COLO829 (cell line): ENCODE results near the gene REN.

Source experiments
- DNase-seq: peaks from one replicate; pipeline ENCODE4 v3.0.0; 2012; ENCODE audit warnings: low spot score

The REN gene

DNA sequence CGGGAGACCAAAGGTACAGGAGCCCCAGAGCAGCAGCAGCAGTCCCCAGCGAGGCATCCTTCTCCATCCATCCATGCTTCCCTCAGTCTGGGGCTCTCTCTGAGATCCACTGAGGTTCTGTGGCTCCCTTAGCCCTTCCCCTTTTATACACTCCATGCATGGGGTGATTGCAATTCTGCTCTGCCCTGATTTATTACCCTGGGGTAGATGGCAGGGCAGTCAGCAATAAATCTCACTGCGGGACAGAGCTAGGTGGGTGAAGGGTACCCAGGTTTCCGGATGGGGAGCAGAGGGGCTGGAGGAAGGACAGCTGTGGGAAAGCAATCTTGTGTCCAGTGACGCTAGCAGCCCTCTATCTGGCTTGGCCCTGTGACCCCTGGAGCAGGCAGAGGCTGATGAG lies at the start of gene REN:
Gene REN (minus strand): TSS at position 119 of the 400 bp plus-strand sequence. CDS start 44 bp downstream, at position 75.
- no peak for DNase-seq

DNA sequence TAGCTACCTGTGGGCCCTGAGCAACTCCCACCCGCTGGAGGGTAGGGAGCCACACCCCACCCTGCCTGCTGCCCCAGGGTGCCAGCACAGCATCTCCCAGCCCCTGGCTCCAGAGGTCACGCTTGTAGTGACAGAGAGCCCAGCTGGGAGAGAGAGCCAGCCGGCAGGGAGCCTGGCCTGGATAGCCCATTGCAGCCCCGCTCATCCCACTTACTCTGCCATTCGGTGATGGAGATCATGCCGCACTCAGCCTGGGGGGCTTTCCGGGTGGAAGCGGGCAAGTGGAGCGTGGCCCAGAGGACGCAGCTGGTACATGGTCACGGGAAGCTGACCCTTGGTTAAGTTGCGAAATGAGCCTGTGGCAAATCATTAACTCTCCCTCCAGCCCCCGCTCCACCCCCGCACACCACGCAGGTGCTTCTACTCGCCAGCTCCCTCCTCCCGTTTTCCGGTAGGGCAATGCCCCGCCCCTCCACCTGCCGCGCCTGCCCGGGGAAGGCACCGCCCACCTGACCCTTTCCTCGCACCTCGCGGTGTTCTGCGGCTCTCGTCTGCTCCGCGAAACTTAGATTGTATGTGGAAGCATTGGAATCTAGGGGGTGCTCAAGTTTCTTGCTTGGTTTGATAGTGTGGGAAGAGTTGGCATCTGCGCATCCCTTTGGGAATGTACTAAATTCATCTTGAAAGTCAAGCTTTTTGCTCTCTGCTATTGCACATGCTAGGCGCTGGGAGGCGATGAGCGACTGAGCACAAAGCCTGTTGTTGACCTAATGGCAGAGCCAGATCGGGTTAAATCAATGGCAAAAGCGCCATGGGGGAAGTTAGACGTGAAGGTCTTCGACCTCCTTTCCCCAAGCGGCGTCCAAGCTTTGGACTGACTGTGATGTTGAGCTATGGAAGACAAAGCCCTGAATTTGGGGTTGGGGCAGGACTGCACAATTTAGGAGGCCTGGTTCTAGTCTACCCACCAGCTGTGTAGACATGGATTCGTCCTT lies 47.8 kb upstream of the REN start, which contains the start of gene GOLT1A:
Gene GOLT1A (minus strand): TSS at position 321 of the 995 bp plus-strand sequence. CDS start 82 bp downstream, at position 239.
- DNase-seq: peak; percentile 70

DNA sequence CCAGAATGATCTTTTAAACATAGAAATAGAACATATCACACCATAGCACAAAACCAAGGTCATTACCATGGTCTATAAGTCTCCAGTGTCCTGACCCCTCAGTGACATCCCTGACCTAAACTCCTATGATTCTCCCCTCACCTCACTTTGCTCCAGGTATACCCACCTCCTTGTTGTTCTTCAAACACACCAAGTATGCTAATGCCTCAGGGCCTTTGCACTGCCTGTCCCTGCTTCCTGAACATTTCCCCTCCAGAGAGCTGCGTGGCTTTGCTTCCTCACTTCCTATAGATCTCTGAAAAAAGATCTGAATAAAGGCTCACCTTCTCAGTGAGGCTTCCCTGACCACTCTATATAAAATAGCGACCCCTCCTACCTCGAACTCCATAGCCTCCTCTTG lies 46.6 kb upstream of the REN start:
- DNase-seq: no peak

DNA sequence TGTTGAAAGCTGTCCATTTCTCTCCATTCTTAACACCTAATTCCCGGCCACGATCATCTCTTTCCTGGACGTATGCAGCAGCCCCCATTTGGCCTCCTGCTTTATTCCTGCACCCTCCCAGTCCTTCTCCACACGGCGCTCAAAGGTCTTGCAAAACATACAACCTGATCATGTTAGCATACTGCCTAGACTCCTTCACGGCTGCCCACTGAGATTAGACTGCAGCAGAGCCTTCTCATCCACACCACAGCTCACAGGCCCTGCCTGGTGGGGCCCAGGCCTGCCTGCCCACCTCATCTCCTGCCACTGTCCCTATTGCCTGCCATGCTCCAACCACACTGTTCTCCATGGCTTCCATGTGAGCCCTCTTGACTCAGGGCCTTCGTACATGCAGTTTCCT lies 44.9 kb upstream of the REN start:
- no peak for DNase-seq

DNA sequence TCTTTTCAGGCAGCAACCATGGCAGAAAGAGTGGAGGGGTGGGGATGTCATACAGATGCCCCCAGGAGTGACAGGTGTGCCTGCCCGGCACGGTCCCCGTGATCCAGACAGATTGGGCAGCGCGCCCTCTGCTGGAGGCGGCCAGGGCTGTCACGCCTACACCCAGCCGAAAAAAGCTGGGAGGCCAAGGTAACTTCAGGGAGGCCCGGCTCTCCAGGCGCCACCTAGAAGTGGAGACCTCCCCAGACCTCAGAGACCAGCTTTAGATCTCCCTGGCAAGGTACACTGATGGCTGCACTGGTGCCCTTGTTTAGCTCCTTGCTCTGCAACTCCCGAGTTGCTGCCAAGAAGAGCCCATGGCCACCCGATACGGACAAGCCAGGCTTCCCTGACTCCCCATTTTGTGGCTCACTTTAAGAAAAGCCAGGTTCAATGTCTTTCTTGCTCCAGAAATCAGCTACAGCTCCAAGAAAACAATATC lies 41.0 kb upstream of the REN start:
- DNase-seq: peak; percentile 71

DNA sequence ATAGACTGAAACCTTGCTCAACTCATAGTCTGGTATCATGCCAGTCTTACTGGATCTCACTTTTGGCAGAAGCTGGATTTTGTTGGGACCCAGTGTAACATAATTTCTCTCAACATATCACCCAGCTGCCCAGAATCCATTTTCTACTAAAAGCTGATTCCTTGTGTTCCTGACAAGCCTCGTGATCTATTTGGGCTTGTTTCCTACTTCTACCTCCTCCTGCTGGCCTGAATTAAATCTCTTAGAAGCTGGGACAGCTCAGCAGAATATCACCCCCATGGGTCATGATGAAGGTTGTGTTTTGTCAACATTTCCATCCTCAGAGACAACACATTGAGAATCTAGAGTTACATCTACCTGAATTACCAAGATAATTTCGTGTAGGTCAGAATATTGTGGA lies 40.0 kb upstream of the REN start:
- peak; percentile 25 for DNase-seq

DNA sequence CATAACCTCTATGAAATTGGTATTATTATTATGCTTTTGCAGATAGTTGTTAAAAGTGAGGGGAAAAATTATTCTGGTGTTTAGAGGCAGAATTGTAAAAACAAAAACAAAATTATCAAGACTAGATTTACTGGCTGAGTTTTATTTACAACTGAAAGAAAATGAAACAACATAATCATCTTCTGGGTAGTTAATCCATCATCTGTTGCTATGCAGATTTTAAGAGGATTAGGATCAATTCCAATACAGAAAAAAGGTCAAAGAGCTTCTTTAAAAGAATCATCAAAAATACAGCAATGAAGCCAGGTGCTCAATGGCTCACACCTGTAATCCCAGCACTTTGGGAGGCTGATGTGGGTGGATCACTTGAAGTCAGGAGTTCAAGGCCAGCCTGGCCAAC lies 39.3 kb upstream of the REN start:
- DNase-seq: no peak

DNA sequence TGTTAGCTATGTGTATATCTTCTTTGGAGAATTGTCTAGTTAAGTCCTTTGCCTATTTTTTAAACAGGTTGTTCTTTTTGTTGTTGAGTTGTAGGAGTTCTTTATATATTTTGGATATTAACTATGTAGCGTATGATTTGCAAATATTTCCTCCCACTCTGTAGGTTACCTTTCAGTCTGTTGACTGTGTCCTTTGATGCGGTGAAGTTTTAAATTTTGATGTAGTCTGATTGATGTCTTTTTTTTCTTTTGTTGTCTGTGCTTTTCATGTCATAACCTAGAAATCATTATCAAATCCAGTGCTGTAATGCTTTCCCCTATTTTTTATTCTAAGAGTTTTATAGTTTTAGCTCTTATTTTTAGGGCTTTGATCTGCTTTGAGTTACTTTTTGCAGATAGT lies 38.8 kb upstream of the REN start:
- DNase-seq: no peak

DNA sequence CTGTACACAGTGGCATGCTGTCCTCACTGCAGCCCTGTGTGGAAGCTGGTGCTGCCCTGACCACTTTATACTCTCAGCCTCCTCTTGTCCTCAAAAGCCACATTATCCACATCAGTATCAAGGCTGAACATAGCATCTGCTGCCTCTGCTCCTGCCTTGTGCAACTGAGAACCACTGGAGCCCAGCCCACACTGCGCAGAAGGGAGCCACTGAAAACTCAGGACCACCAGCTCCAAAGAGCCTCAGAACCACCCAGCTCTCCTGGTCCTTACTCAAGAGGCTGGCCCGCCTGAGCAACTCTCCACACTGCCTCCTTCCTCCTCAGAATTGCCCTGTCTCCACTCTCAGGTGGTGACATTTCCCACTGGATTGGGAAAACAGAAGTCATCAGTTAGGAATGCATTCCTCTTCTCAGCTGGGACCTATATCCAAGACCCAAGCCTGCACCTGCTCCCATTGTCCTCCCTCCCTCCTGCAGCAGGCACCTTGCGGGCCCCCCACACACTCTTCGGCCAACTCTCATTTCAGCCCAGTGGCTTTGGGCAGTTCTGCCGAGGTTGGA lies 37.1 kb upstream of the REN start:
- no peak for DNase-seq

DNA sequence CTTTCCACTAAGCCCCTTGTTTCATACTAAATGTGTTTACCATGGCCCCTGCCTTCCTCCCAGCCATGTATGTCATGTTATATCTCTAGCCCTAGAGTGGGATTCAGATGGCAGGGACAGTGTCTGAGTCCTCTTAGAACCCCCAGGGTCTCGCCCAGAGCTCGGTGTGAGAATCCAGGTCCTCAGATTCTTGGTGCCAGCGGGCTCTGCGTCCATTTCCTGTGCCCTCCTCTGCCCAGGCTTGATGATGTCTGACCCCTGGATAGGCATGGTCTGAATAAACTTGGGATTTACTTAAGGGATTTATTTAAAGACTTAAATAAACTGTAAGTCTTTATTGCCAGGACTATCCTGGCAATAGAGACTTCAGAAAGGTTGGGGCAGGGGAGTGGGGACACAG lies 36.3 kb upstream of the REN start:
- no peak for DNase-seq

DNA sequence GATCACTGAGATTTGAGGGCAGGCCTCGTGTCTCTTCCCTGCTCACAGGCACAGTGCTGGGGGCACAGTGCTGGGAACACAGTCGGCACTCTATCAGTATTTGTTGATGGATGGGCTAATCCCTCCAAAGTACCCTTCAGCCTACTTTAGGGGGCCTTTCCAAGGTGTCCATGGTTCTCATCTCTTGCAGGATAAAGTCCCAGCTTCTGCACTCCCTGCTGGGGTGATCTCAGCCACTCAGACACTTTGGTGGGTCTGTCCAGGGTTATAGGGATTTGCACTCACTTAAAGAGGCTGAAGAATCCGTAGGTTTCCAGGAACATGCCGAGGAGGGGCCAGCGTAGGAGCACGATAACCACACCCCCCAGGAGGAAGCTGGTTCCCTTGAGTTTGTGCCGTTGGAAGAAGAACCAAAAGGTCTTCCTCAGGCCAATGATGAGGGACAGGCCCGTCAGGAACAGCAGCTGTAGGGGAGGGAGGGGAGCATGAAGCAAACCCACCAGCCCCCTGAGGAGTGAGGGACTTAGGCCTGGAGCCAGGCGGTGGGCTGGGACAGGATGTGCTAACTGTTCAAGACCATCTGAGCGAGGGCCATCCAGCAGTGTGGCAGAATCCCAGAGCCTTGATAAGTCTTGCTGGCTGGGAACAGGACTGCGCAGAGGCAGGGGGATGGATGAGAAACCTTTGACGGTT lies 35.4 kb upstream of the REN start:
- no peak for DNase-seq

DNA sequence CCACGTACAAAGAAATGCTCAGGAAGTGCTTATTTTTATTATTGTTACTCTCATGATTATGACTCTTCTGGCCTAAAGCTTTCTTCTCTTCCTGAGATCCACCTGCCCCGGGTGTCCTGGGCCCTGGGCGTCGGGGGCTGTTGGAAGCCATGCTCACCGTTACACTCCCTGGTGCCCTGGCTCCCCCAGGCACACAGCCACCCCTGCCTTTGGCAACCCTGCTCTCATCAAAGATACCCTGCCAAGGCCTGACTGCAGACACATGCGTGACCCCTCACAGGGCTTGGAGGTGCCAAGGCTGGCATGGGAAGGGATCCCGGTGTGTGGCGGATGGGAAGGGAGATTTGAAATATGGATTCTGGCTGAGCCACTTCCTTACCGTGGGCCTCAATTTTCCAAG lies 33.4 kb upstream of the REN start:
- DNase-seq: no peak

DNA sequence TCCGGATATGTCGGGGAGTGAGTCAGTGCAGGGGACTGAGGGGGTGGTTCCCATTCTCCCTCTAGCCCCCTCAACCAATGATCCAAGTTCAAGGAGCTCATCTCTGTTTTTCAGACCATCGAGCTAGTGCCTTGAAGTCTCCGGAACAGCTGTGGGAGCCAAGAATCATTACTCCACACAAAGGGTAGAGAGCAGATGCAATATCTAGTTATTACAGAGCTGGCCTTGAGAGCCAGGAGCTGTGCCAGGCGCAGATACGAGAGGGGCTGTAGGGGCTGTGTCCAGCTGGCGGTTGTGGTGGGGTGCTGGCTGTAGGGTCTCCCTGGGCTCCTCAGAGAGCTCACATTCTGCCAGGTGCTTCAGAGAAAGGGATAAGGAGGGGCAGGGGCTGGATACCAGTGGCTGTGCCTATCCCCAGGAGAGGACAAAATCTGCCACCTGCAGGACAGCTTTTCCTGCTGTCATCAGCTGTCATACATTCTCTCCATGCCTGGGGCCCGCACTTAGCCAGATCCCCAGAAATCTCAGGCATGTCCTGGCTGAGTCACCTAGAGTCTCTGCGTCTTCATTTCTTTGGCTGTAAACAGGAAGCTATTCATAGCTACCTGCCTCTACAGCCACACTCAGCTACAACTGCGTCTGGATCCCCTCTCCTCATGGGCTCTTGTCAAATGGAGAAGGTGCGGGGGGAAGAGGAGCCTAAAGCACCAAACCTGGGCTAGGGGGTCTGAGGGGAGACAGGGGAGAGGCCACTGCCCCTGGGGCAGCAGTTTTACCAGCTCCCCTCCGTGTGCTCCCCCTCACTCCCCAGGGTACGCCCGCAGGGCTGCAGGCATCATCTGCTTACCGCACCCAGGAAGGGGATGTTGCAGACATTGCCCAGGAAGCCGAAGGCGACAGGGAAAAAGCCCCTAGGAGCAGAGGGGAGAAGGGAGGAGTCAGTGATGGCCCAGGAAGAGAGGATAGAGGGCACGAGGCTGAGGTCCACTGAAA lies 32.5 kb upstream of the REN start:
- DNase-seq: no peak

DNA sequence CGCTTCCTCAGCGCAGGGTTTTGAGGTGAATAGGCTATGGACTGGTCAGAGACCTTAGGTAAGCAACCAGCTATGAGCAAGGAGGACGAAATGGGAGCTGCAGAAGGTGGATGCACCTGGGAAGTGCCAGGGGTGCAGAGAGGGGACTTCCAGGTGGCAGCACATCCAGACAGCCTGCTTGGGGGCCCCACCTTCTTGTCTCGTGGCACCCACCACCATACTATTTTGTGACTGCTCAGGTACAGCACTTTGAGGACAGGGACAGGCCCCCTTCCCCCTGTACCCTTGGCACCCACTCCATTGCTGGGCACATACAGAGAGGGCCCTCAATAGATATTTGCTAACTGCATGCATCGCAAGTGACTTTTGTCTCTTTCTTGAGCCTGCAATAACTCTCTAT lies 30.9 kb upstream of the REN start:
- no peak for DNase-seq

DNA sequence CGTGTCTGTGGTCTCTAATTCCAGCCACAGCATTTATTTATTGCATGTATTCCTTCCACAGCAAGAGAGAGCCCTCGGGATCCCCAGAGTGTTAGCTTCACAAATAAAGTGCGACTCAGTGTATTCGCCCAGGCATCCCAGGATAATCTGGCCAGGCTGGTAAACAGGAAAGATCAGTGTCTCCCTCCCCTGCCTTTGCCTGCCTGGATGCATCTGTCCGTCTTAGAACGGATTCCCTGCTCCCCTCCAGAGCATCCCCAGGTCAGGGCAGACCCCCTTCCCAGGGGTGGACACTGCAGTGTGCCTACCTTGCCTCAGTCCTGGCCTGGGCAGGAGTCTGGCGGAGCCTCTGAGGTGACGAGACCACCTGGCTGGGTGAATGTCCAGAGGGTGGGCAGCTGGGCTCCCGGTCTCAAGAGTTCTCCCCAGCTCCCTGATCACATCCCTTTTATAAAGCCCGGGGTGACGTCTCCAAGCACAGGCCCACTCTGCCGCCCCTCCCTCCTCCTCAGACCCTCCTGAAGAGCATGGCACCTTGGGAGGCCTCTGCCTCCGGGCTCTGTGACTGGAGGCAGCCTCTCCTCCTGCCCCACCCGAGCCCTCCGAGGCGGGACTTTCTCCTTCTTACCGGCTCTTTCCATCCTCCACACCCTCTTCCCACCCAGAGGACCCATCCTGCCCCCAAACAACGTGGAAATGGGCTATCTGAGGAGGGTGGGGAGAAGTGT lies 30.1 kb upstream of the REN start, which contains the start of gene KISS1:
Gene KISS1 (minus strand): TSS at position 424 of the 728 bp plus-strand sequence. CDS start 3,615 bp downstream, outside the sequence.
- no peak for DNase-seq

DNA sequence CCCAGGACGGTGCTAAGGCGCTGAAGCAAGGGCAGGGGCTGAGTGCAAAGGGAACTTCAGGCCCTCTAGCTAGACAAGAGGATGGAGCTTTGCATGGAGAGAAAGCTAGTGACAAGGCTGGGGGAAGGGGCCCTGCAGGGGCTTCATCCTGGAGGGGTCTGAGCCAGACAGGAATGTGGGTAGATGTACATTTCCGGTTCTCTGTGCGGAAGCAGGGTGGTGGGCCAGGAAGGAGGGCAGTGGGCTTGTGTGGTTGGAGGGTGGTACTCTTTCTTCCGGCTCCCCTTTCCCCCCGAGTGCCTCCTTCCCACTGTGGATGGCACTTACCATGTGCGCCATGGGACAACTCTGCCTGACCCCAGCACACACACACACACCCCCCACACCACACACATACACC lies 28.6 kb upstream of the REN start:
- no peak for DNase-seq

DNA sequence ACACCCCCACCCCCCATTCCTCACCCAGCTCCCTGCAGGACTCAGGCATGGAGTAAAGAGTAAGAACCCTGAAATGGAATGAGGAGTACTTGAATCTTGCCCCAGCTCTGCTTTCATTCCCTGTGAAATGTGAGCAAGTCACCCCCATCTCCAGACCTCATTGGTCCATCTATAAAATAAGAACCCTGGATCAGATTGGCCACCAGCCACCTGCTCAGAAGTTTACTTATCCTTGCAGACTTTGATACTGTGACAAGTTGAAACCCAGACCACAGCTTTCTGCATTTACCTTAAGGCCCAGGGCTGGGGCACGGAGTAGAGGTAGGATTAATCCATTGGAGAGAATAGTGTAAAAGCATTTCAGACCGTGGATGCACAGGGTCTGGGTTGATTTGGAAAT lies 27.9 kb upstream of the REN start:
- DNase-seq: no peak

DNA sequence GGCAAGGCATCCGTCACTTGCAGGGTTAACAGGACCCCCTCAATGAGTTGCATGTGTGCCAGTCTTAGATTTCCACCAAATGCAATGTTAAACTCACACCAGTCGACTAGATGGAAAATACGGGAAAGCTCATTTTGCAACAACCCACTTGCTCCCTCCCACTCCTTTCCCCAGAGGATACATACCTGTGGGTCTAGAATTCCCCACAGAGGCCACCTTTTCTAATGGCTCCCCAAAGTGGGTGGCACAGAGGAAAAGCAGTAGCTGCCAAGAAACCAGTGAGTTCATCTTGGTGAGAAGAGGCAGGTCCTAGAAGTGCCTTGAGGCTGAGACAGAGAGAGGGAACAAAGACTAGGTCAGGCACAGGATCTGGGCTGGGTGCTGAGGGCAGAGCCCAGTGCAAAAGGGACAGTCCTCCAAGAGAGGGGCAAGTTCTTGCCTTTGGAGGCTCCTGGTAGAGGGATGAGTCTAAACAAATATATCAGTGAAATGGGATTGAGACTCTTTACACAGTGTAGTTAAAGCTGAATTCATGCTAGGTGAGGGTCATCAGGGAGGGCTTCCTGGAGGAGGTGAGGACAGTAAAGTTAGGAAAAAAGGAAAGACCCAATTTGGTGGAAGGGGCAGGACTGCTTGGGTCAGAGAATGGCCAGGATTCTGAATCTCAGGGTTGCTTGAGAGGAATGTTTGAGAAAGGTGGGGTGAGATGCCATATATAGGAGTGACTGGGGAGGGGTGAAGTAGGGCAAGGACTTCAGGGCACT lies 26.6 kb upstream of the REN start:
- DNase-seq: no peak

DNA sequence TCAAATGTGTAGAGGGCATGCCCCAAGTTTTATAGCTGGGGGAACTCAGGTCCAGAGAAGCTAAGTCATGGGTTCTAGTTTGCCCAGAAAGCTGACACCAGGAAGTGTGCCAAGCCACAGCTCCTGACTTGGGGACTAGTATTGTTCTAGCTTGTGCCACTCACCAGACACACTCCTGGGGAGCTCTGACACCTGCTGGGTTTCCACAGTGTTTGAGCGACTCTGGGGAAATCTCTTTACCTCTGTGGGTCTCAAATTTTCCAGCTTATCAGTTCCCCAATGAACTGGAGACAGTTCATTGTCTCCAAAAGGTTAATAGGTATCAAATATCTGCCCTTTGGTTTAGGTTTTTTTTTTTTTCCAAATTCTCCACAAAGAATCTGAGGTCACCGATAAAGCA lies 25.9 kb upstream of the REN start:
- DNase-seq: no peak

DNA sequence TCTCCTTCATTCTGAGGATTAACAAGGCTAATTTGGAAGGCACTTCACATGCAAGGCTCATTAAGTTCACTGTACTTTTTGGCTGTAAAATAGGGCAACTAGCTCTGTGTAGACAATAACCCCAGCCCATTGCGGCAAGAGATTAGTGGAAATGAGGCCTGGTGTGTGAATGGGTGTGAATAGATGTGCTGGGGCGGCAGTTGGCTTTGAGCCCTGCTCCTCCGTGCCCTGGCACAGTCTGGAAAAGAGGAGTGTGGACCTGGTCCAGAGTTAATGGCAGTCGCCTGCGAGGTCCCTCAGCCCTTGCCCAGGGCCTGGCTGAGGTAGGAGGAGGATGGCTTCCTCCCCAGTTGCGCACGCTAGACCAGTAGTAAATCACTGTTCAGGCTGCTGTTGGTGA lies 25.3 kb upstream of the REN start:
- DNase-seq: no peak
